ENCODE measurements around the gene TMIE. TPM values are rescaled to one million over a fixed set of nuclear protein-coding genes. Genes with fewer than 3 reads are reported as not detected.

The TMIE gene
- total RNA-seq, 1 donor from 2014 or later: 0.44 TPM

DNA sequence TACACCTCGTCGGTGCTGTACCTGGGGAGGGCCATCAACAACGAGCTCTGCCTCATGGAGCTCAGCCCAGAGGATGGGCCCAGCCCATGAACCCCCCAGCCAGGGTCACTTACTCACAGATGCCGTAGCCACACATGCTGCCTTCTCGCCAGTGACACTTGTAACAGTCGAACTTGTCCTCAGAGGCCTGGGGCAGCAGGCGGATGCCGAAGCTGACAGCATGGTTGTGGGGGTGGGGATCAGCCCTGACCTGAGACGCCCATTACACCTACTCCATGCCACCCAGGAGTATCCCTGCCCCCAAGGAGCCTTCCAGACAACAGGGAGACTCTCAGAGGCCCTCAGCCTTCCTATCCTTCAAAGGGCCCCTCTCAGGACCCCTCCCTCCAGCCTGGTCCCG lies 19.8 kb upstream of the TMIE start:
- no peaks in the 10 kb centered on the region for H3K4me1 Mint-ChIP-seq
- no peak overlapping the region for H3K27ac Mint-ChIP-seq
- POLR2A ChIA-PET: no interaction called here
- H3K36me3 Mint-ChIP-seq (ENCODE audit: low read depth): no peaks in the 10 kb centered on the region
- TF ChIP-seq, protein P1, sequence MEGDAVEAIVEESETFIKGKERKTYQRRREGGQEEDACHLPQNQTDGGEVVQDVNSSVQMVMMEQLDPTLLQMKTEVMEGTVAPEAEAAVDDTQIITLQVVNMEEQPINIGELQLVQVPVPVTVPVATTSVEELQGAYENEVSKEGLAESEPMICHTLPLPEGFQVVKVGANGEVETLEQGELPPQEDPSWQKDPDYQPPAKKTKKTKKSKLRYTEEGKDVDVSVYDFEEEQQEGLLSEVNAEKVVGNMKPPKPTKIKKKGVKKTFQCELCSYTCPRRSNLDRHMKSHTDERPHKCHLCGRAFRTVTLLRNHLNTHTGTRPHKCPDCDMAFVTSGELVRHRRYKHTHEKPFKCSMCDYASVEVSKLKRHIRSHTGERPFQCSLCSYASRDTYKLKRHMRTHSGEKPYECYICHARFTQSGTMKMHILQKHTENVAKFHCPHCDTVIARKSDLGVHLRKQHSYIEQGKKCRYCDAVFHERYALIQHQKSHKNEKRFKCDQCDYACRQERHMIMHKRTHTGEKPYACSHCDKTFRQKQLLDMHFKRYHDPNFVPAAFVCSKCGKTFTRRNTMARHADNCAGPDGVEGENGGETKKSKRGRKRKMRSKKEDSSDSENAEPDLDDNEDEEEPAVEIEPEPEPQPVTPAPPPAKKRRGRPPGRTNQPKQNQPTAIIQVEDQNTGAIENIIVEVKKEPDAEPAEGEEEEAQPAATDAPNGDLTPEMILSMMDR (IDR thresholded peaks at IDR 0.05): no peak
- H3K9me3 Mint-ChIP-seq: no peaks in the 10 kb centered on the region
- DNase-seq (no peak), ATAC-seq (ENCODE audit: low read depth) (no peak)
- CTCF ChIA-PET: no interaction called here
- H3K4me3 Mint-ChIP-seq: no peak overlapping the region
- H3K27me3 Mint-ChIP-seq: no peaks in the 10 kb centered on the region
- intact Hi-C loops (cut with micrococcal nuclease): no loop called here

DNA sequence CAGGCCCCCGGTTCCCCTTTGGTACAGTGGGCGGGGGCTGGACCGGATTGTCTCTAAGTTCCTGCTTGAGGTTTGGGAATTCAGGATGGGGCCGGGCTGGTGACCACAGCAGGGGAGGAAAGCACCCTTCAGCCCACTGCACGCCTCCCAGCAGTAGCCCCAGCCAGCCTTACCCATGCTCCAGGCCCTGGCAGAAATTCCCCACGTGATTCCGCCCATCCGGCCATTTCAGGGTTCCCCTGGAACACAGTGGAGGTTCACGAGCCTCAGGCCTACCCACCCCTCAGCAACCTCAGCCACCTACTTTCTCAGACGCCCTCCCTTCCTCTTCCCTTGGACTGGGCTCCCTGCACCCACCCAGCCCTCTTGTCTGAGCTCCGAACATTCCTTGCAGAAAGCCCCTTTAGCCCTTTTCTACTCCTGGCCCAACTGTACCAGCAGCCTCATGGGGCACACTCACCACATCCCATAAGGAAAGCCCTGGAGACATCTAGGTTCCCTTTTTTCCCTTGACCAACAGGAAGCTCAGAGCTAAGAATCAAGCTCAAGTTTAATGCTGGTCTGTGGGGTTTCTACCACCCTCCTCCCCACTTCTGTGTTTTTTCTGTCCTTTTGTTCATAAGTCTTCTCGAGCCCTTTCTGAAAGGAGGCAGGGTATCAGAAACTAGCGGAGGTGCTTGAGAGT lies 19.2 kb upstream of the TMIE start:
- Mint-ChIP-seq H3K36me3 (ENCODE audit: low read depth) (no peaks in the 10 kb centered on the region), H3K27ac (no peak overlapping the region)
- ATAC-seq (ENCODE audit: low read depth): no peak

DNA sequence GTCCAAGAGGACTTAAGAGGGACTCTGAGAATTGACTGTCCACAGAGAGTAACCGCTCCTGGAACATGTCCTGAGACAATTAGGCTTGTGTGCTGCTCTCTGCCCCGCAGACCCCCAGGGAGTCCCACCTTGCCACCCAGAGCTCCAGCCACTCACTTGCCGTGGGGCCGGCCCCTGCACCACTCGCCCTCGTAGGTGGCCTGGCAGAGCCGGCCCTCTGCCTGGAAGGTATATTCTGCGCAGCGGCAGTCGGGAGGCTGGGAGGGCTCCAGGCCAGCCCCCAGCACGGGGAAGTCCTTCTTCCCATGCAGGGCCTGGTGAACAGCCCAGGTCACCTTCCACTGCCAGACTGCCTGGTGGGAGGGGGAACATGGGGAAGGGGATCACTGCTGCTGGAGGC lies 18.2 kb upstream of the TMIE start:
- CTCF ChIA-PET: no interaction called here
- H3K27me3 Mint-ChIP-seq: no peaks in the 10 kb centered on the region
- TF ChIP-seq, protein P1 (IDR thresholded peaks at IDR 0.05): no peak

More for the DNA sequence above, 19.2 kb upstream of the TMIE start:
- POLR2A ChIA-PET: interaction anchor here (0.6 kb wide), 1 partner anchor 400 kb away, joined by 3 read pairs; no protein-coding TSS in a partner anchor
- H3K4me1 Mint-ChIP-seq: no peaks in the 10 kb centered on the region
- H3K9me3 Mint-ChIP-seq: no peaks in the 10 kb centered on the region
- intact Hi-C loops (cut with micrococcal nuclease): no loop called here
- DNase-seq: no peak
- TF ChIP-seq, protein P1 (IDR thresholded peaks at IDR 0.05): no peak
- no peak overlapping the region for H3K4me3 Mint-ChIP-seq
- H3K27me3 Mint-ChIP-seq: no peaks in the 10 kb centered on the region
- CTCF ChIA-PET: no interaction called here

DNA sequence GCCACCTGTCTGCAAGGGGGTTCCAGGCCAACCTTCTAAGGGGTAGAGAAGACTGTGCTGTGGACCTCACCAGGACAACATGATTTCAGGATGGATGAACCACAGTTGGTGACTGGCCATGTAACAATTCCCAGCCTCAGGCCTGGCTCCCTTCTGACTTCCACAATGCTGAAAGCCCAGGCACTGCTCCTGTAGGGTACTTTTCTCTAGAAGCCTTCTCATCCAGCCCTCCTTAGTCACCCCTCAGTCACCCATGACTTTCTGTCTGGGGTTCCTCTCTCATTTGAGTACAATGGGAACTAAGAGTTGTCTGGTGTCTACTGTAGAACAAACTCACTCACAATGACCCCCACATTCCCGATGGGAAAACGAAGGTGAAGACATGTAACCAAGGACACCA lies 16.3 kb upstream of the TMIE start:
- TF ChIP-seq, protein P1 (IDR thresholded peaks at IDR 0.05): no peak
- ChIA-PET POLR2A (no interaction called here), CTCF (no interaction called here)
- DNase-seq (no peak), ATAC-seq (ENCODE audit: low read depth) (no peak)
- Mint-ChIP-seq H3K4me1 (no peaks in the 10 kb centered on the region), H3K27me3 (peaks cover 5% of the 10 kb centered on the region), H3K27ac (no peak overlapping the region), H3K4me3 (no peak overlapping the region), H3K9me3 (no peaks in the 10 kb centered on the region), H3K36me3 (ENCODE audit: low read depth) (no peaks in the 10 kb centered on the region)
- intact Hi-C loops (cut with micrococcal nuclease): no loop called here

More for the DNA sequence above, 18.2 kb upstream of the TMIE start:
- Mint-ChIP-seq H3K4me1 (no peaks in the 10 kb centered on the region), H3K36me3 (ENCODE audit: low read depth) (no peaks in the 10 kb centered on the region), H3K4me3 (no peak overlapping the region), H3K9me3 (no peaks in the 10 kb centered on the region), H3K27ac (no peak overlapping the region)
- ATAC-seq (ENCODE audit: low read depth): no peak
- POLR2A ChIA-PET: no interaction called here
- intact Hi-C loops (cut with micrococcal nuclease): no loop called here
- no peak for DNase-seq

DNA sequence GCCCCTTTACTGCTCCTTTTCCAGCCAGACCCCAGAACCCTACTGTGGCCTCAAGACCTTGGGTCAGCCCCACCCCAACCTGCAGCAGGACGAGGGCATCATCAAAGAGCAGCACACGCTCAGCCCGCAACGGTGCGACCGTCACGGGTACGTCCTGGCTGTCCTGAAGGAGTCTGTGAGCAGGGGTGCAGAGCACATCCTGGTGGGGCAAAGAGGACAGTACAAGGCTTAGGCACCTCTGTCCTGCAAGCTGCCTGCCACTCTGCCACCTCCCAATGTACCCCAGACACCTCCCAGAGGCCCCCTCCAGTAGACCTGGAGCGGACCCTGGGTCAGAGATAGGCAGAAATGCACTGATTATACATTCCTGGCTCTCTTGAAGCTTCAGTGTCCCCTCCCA lies 15.7 kb upstream of the TMIE start:
- DNase-seq (no peak), ATAC-seq (ENCODE audit: low read depth) (no peak)
- ChIA-PET POLR2A (no interaction called here), CTCF (no interaction called here)
- Mint-ChIP-seq H3K9me3 (no peaks in the 10 kb centered on the region), H3K36me3 (ENCODE audit: low read depth) (no peaks in the 10 kb centered on the region), H3K27ac (no peak overlapping the region), H3K4me3 (no peak overlapping the region), H3K27me3 (peaks cover 7% of the 10 kb centered on the region), H3K4me1 (no peaks in the 10 kb centered on the region)
- TF ChIP-seq, protein P1 (IDR thresholded peaks at IDR 0.05): no peak
- intact Hi-C loops (cut with micrococcal nuclease): no loop called here

All from activated B cell treated with CpG ODN at 0.5 μM for 24 hours (primary cell).